ENCODE results near the gene PLAAT4.
"Not testable (repeated sequence)": the region's sequence is repeated elsewhere in the genome, so short reads cannot be mapped to it uniquely, and the experiment has no call there.

Gene PLAAT4

GRCh38 chr11:63548178-63548577 lies 11.6 kb downstream of the PLAAT4 start:
- Histone ChIP-seq H3K36me3 (ENCODE audit: insufficient read depth) (no peaks in the 10 kb centered on the region), H2AFZ (ENCODE audit: low read depth) (no peak overlapping the region), H3K27ac (no peak overlapping the region), H3K4me3 (IDR thresholded peaks at IDR 0.05; ENCODE audit: insufficient read depth, low read depth, low read length) (no peak overlapping the region), H3K4me2 (no peak overlapping the region), H3K4me1 (ENCODE audit: low read depth, poor library complexity, severe bottlenecking) (peaks cover 5% of the 10 kb centered on the region), H3K79me2 (ENCODE audit: insufficient read depth, low read depth) (no peaks in the 10 kb centered on the region), H3K27me3 (ENCODE audit: insufficient read depth, low read depth) (no peaks in the 10 kb centered on the region), H3K9ac (no peak overlapping the region), H4K20me1 (ENCODE audit: insufficient read depth) (no peaks in the 10 kb centered on the region)
- no peak for TF ChIP-seq CTCF (conservative IDR thresholded peaks at IDR 0.05; ENCODE audit: low read depth, low read length)

- H3K79me2 ChIP-seq (ENCODE audit: insufficient read depth, low read depth): no peaks in the 10 kb centered on the region
- H4K20me1 ChIP-seq (ENCODE audit: insufficient read depth): no peaks in the 10 kb centered on the region
- no peak overlapping the region for H3K4me2 ChIP-seq
- H2AFZ ChIP-seq (ENCODE audit: low read depth): no peak overlapping the region
- no peaks in the 10 kb centered on the region for H3K36me3 ChIP-seq (ENCODE audit: insufficient read depth)
- TF ChIP-seq CTCF (conservative IDR thresholded peaks at IDR 0.05; ENCODE audit: low read depth, low read length): no peak
- H3K27me3 ChIP-seq (ENCODE audit: insufficient read depth, low read depth): no peaks in the 10 kb centered on the region
- peaks cover 17% of the 10 kb centered on the region for H3K4me1 ChIP-seq (ENCODE audit: low read depth, poor library complexity, severe bottlenecking)
- no peak overlapping the region for H3K9ac ChIP-seq
- H3K27ac ChIP-seq: no peak overlapping the region
- H3K4me3 ChIP-seq (IDR thresholded peaks at IDR 0.05; ENCODE audit: insufficient read depth, low read depth, low read length): no peak overlapping the region
Measured at GRCh38 chr11:63549411-63549810, 12.8 kb downstream of the PLAAT4 start.

GRCh38 chr11:63550156-63550700 lies 13.6 kb downstream of the PLAAT4 start:
- not testable (repeated sequence) for H3K4me2 ChIP-seq; H3K27me3 ChIP-seq (ENCODE audit: insufficient read depth, low read depth); H3K9ac ChIP-seq; H2AFZ ChIP-seq (ENCODE audit: low read depth); H3K79me2 ChIP-seq (ENCODE audit: insufficient read depth, low read depth); H3K4me3 ChIP-seq (IDR thresholded peaks at IDR 0.05; ENCODE audit: insufficient read depth, low read depth, low read length); H3K27ac ChIP-seq; H4K20me1 ChIP-seq (ENCODE audit: insufficient read depth); H3K36me3 ChIP-seq (ENCODE audit: insufficient read depth)
- H3K4me1 ChIP-seq (ENCODE audit: low read depth, poor library complexity, severe bottlenecking): peaks cover 21% of the 10 kb centered on the region

- H3K27ac ChIP-seq: no peak overlapping the region
- no peak overlapping the region for H2AFZ ChIP-seq (ENCODE audit: low read depth)
- no peaks in the 10 kb centered on the region for H3K27me3 ChIP-seq (ENCODE audit: insufficient read depth, low read depth)
- H4K20me1 ChIP-seq (ENCODE audit: insufficient read depth): no peaks in the 10 kb centered on the region
- no peaks in the 10 kb centered on the region for H3K36me3 ChIP-seq (ENCODE audit: insufficient read depth)
- no peak overlapping the region for H3K4me3 ChIP-seq (IDR thresholded peaks at IDR 0.05; ENCODE audit: insufficient read depth, low read depth, low read length)
- no peak overlapping the region for H3K4me2 ChIP-seq
- no peak for TF ChIP-seq CTCF (conservative IDR thresholded peaks at IDR 0.05; ENCODE audit: low read depth, low read length)
- no peak overlapping the region for H3K9ac ChIP-seq
- H3K79me2 ChIP-seq (ENCODE audit: insufficient read depth, low read depth): no peaks in the 10 kb centered on the region
- H3K4me1 ChIP-seq (ENCODE audit: low read depth, poor library complexity, severe bottlenecking): peaks cover 21% of the 10 kb centered on the region
Measured at GRCh38 chr11:63551091-63551888, 14.7 kb downstream of the PLAAT4 start.

GRCh38 chr11:63551889-63552266 lies 15.3 kb downstream of the PLAAT4 start:
- Histone ChIP-seq H2AFZ (ENCODE audit: low read depth) (no peak overlapping the region), H3K79me2 (ENCODE audit: insufficient read depth, low read depth) (no peaks in the 10 kb centered on the region), H3K27ac (no peak overlapping the region), H3K36me3 (ENCODE audit: insufficient read depth) (no peaks in the 10 kb centered on the region), H3K27me3 (ENCODE audit: insufficient read depth, low read depth) (no peaks in the 10 kb centered on the region), H3K4me1 (ENCODE audit: low read depth, poor library complexity, severe bottlenecking) (peaks cover 21% of the 10 kb centered on the region), H3K4me3 (IDR thresholded peaks at IDR 0.05; ENCODE audit: insufficient read depth, low read depth, low read length) (no peak overlapping the region), H3K4me2 (no peak overlapping the region), H3K9ac (no peak overlapping the region), H4K20me1 (ENCODE audit: insufficient read depth) (no peaks in the 10 kb centered on the region)
- TF ChIP-seq CTCF (conservative IDR thresholded peaks at IDR 0.05; ENCODE audit: low read depth, low read length): no peak

Measured in KMS-11 (cell line).